ENCODE results near the gene SVIL.
"Not testable (repeated sequence)": the region's sequence is repeated elsewhere in the genome, so short reads cannot be mapped to it uniquely, and the experiment has no call there.

Gene SVIL

DNA sequence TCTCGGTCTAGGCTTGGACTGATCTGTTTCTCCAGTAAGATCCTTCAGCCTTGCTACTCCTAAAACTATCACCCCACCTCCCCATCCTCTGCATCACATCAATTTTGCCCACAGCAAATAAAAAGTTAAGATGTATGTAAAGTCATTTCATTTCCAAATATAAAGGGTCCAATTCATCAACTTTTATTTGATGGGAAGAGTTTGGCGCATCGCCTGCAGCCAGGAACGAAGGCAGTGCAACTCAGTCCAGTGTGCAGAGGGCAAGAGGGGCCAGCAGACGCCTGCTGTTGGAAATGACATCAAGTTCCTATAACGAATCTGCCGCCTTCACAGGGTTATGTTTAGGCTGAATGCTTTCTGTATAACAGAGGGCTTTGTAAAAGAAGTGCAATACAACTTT lies 97.0 kb downstream of the SVIL start:
- no peak for DNase-seq (ENCODE audit: insufficient read length, low spot score)

DNA sequence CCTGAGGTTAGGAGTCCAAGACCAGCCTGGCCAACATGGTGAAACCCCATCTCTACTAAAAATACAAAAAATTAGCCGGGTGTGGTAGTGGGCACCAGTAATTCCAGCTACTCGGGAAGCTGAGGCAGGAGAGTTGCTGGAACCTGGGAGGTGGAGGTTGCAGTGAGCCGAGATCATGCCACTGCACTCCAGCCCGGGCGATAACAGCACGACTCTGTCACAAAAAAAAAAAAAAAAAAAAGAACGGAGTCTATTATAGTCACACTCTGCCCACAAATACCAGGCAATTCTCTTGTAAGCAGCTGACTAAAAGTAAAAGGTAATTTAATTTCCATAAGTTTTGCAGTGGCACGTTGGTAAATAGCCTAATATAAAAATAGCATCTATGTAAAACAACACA lies 98.1 kb downstream of the SVIL start:
- not testable (repeated sequence) for DNase-seq (ENCODE audit: insufficient read length, low spot score); FAIRE-seq

More for the DNA sequence above, 97.0 kb downstream of the SVIL start:
- no peak for FAIRE-seq
- TF ChIP-seq SPI1 (IDR thresholded peaks at IDR 0.05; ENCODE audit: low read depth, low read length): no peak
- no peak for TF ChIP-seq POLR2AphosphoS5 (IDR thresholded peaks at IDR 0.05; ENCODE audit: low read depth, low read length)
- no peak for TF ChIP-seq POU2F2 (IDR thresholded peaks at IDR 0.05; ENCODE audit: low read depth, low read length)
- TF ChIP-seq PAX5 (IDR thresholded peaks at IDR 0.05; ENCODE audit: insufficient read depth, low read length, severe bottlenecking): no peak
- TF ChIP-seq POLR2A (IDR thresholded peaks at IDR 0.05; ENCODE audit: low read depth, low read length): no peak
- no peak for TF ChIP-seq TAF1 (IDR thresholded peaks at IDR 0.05; ENCODE audit: low read depth, low read length)

DNA sequence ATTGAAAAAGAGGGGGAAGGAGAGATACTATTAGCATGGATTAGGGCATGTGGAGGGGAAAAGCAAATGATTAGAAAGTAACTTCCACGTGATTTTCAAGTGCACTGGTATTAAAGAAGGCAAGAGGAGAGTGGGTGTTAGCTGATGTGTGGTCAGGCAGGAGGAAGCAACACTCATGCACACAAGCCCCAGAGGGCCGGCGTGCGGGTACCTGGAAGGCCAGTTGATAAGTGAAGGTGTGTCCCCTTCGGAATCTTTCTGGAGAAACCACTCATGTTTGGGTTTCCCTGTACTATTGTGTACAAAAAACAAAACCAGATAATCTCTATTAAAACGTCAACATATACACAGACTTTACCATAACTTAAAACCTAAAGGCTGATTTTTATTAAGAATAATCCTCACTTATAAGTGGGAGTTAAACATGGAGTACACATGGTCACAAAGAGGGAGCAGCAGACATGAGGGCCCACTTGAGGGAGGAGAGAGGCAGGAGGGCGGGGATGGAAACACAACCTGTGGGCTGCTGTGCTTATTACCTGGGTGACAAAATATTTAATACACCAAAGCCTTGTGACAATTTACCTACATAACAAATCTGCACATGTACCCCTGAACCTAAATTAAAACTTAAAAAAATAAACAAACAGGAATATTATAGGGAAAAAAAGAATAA lies 98.9 kb downstream of the SVIL start:
- FAIRE-seq: no peak
- TF ChIP-seq PAX5 (IDR thresholded peaks at IDR 0.05; ENCODE audit: insufficient read depth, low read length, severe bottlenecking) (no peak), TAF1 (IDR thresholded peaks at IDR 0.05; ENCODE audit: low read depth, low read length) (no peak), POU2F2 (IDR thresholded peaks at IDR 0.05; ENCODE audit: low read depth, low read length) (no peak), SPI1 (IDR thresholded peaks at IDR 0.05; ENCODE audit: low read depth, low read length) (no peak), POLR2A (IDR thresholded peaks at IDR 0.05; ENCODE audit: low read depth, low read length) (no peak), POLR2AphosphoS5 (IDR thresholded peaks at IDR 0.05; ENCODE audit: low read depth, low read length) (no peak)

DNA sequence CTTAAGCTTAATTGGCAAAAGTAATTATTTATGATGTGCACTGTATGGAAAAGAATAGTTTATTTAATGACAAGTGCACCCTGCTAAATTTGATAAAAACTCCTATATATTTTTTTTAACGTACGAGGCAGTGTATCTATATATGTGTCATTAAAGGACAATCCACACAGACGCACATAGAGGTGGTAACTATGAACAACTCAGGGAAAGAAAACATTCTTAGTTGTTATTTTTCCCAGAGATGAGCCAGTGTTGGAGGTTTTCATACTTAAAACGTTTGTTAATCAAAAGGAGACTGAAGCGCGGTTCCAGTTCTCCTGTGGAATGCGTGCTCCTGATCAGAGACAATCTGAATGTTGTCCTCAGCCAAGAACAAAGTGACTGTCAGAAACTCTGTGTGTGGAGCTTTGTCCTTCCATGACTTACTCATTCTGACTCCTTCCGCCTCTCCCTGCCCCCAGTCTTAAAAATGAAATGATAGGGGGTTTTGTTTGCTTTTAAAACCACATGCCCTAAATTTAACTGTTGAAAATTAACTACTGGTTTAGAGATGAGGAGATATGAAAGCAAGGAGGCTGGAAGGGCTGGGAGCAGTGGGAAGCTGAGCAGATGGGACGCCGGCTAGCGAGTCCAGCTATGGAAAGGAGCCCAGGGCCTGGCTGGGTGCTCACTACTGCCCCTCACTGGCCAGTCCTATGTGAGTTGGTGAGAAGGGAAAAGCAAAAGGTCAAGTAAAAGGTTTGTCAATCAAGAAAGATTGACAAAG lies 99.6 kb downstream of the SVIL start:
- FAIRE-seq: no peak
- TF ChIP-seq POLR2AphosphoS5 (IDR thresholded peaks at IDR 0.05; ENCODE audit: low read depth, low read length) (no peak), POLR2A (IDR thresholded peaks at IDR 0.05; ENCODE audit: low read depth, low read length) (no peak), SPI1 (IDR thresholded peaks at IDR 0.05; ENCODE audit: low read depth, low read length) (no peak), PAX5 (IDR thresholded peaks at IDR 0.05; ENCODE audit: insufficient read depth, low read length, severe bottlenecking) (no peak), POU2F2 (IDR thresholded peaks at IDR 0.05; ENCODE audit: low read depth, low read length) (no peak), TAF1 (IDR thresholded peaks at IDR 0.05; ENCODE audit: low read depth, low read length) (no peak)

More for the DNA sequence above, 98.9 kb downstream of the SVIL start:
- DNase-seq (ENCODE audit: insufficient read length, low spot score): no peak

DNA sequence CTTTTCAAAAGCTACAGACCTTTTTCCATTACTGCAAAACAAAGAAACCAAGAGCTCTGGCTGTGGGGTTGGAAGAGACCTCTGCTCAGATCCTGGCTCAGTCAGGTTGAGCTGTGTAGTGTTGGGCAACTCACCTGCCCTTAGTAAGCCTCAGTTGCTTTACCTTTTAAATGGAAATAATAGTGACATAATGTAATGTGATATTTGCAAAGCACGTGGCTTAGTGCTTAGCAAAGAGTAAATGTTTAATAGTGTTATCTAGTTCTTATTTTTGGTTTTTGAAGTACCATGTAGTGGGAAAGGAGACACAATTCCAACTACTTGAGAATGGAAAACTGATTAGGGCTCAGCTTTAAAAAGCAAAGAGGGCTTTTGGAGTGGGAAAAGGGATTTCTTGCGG lies 100.2 kb downstream of the SVIL start:
- no peak for TF ChIP-seq POLR2AphosphoS5 (IDR thresholded peaks at IDR 0.05; ENCODE audit: low read depth, low read length)
- TF ChIP-seq TAF1 (IDR thresholded peaks at IDR 0.05; ENCODE audit: low read depth, low read length): no peak
- TF ChIP-seq POU2F2 (IDR thresholded peaks at IDR 0.05; ENCODE audit: low read depth, low read length): no peak
- TF ChIP-seq PAX5 (IDR thresholded peaks at IDR 0.05; ENCODE audit: insufficient read depth, low read length, severe bottlenecking): no peak
- TF ChIP-seq SPI1 (IDR thresholded peaks at IDR 0.05; ENCODE audit: low read depth, low read length): no peak
- TF ChIP-seq POLR2A (IDR thresholded peaks at IDR 0.05; ENCODE audit: low read depth, low read length): no peak
- DNase-seq (ENCODE audit: insufficient read length, low spot score) (no peak), FAIRE-seq (no peak)

More for the DNA sequence above, 99.6 kb downstream of the SVIL start:
- DNase-seq (ENCODE audit: insufficient read length, low spot score): no peak

DNA sequence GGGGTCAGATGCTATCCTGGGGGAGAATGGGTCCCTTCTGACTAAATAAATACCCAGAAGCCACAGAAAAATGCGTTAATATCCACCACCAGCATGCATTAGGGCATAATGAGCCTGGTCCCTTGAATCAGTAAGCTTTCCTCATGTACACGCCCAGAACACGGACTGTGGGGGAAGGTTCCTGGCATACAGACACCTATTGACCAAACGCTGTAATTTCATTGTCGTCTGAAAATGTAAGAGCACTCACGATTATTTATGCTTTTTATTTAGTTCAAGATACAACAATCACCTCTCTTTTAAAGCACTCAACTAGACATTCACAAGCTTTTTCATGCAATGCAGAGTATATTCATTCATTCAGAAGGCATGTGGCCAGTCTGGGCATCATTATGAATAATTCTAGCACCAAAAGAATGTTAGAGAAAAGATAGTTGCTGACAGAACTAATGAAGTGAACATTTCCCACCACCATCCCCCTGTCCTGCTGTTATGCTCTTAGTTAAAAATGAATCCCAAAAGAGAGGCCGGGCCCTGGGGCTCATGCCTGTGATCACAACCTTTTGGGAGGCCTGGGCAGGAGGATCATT lies 101.0 kb downstream of the SVIL start:
- FAIRE-seq: no peak
- TF ChIP-seq POU2F2 (IDR thresholded peaks at IDR 0.05; ENCODE audit: low read depth, low read length): no peak
- no peak for TF ChIP-seq PAX5 (IDR thresholded peaks at IDR 0.05; ENCODE audit: insufficient read depth, low read length, severe bottlenecking)
- no peak for TF ChIP-seq POLR2A (IDR thresholded peaks at IDR 0.05; ENCODE audit: low read depth, low read length)
- no peak for TF ChIP-seq TAF1 (IDR thresholded peaks at IDR 0.05; ENCODE audit: low read depth, low read length)
- no peak for TF ChIP-seq SPI1 (IDR thresholded peaks at IDR 0.05; ENCODE audit: low read depth, low read length)
- TF ChIP-seq POLR2AphosphoS5 (IDR thresholded peaks at IDR 0.05; ENCODE audit: low read depth, low read length): no peak
- DNase-seq (ENCODE audit: insufficient read length, low spot score): no peak

DNA sequence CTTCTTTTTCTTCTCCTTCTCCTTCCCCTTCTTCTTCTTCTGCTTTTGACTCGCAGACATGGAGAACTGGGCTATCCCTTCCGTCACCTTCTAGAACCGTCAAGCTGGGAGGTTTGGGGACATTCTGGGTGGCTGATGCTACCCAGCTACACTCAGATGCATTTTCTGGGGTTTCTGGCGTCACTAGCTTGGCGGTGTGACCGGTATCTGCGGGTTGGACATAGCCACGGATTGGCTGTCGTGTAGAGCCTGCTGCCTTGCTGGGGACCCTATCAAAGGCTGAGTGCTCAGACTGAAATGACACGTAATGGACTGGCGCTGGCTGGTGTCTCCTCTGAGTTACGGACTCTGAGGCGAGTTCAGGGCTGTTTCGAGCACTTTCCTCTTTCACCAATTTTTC lies 101.7 kb downstream of the SVIL start:
- FAIRE-seq: no peak
- TF ChIP-seq POLR2AphosphoS5 (IDR thresholded peaks at IDR 0.05; ENCODE audit: low read depth, low read length) (no peak), POU2F2 (IDR thresholded peaks at IDR 0.05; ENCODE audit: low read depth, low read length) (no peak)
- no peak for DNase-seq (ENCODE audit: insufficient read length, low spot score)

DNA sequence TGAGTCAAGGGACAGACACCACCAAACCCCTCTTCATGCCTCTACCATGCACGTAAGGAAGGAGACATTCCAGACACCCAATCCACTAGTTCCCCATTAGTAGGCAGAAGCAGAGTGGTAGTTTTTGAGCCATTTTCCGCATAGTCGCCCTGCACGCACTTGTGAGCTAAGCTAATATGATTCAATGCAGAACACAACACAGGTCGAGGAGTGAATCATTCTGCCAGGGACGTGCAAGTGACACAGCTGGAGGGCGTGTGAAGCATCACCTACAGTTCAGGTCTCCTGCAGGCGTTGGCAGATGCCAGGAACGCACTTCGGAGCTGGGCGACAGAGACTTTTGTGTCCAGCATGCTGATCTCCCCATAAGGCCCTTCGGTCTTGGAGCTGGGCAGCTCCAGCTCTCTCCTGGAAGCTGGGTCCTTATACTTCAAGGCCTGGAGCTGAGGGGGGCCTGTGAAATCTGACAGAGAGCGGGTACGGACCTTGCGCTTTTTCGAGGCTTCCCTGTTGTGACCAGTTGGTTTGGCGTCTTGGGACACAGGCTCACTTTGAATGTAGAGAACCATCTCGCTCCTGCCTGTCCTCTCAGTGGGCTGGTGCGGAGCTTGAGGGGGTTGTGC lies 102.4 kb downstream of the SVIL start:
- DNase-seq (ENCODE audit: insufficient read length, low spot score) (no peak), FAIRE-seq (no peak)
- TF ChIP-seq PAX5 (IDR thresholded peaks at IDR 0.05; ENCODE audit: insufficient read depth, low read length, severe bottlenecking): no peak
- TF ChIP-seq POLR2AphosphoS5 (IDR thresholded peaks at IDR 0.05; ENCODE audit: low read depth, low read length): no peak
- no peak for TF ChIP-seq TAF1 (IDR thresholded peaks at IDR 0.05; ENCODE audit: low read depth, low read length)
- TF ChIP-seq POLR2A (IDR thresholded peaks at IDR 0.05; ENCODE audit: low read depth, low read length): no peak
- no peak for TF ChIP-seq POU2F2 (IDR thresholded peaks at IDR 0.05; ENCODE audit: low read depth, low read length)

DNA sequence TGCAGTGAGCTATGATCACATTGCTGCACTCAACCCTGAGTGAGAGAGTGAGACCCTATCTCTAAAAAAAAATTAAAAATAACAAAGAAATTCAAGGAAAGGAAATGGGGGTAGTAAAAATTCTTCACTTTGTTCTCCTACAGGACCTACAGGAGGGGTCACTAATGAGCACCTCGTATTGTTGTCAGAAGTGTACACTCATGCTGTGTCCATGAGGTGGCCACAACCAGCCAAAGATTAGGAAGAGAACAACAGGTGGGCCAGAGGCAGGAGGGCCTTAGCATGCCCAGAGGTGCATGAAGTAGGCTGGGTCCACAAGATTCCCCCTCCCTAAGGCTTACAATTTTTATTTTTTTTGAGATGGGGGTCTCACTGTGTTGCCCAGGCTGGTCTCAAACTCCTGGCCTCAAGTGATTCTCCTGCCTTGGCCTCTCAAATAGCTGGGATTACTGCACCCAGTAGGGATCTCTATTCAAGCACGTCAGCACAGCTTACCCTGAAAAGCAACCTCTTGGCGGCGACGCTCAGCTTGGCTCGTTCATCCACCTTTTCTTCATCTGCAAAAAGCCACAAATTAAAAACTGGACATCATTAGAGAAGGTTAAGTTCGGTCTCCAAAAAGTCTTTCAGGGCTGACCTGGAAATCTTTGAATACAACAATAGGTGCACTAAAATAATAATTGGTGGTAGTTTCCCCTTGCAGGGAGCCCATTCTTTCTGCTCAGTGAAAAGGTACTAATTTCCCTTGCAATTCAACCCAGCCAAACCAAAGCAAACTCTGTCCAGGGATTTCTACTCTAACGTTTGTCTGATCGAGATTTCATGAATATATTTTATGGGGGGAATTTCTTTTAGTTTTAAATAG lies 104.4 kb downstream of the SVIL start:
- FAIRE-seq: no peak
- no peak for TF ChIP-seq POLR2AphosphoS5 (IDR thresholded peaks at IDR 0.05; ENCODE audit: low read depth, low read length)
- TF ChIP-seq TAF1 (IDR thresholded peaks at IDR 0.05; ENCODE audit: low read depth, low read length): no peak
- TF ChIP-seq SPI1 (IDR thresholded peaks at IDR 0.05; ENCODE audit: low read depth, low read length): no peak
- no peak for TF ChIP-seq PAX5 (IDR thresholded peaks at IDR 0.05; ENCODE audit: insufficient read depth, low read length, severe bottlenecking)
- no peak for TF ChIP-seq POU2F2 (IDR thresholded peaks at IDR 0.05; ENCODE audit: low read depth, low read length)
- TF ChIP-seq POLR2A (IDR thresholded peaks at IDR 0.05; ENCODE audit: low read depth, low read length): no peak
- no peak for DNase-seq (ENCODE audit: insufficient read length, low spot score)
